ENCODE measurements around the gene MARCHF4.

Gene MARCHF4

DNA sequence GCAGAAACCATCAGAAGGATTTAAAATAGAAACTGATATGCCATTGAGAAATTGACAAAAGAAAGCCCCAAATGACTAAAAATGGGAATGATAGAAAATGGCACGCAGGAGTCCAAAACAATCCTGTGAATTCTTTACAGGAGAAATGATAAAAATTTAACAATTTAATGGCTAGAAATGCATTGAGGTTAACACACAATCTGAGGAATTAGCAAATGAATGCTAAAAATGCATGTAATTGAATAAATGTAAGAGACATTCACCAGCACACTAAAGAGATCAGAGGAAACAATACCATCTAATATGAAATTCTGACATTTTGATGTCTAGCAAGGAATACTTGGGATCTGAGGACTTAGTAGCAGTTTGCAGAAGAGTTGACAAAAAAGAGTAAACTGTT, 37.0 kb downstream of the MARCHF4 start:
- DNase-seq (ENCODE audit: low read depth) = no peak
- no peak overlapping the region for H3K4me3 ChIP-seq (replicated peaks; ENCODE audit: low read depth, low read length)
- TF ChIP-seq, protein P1, sequence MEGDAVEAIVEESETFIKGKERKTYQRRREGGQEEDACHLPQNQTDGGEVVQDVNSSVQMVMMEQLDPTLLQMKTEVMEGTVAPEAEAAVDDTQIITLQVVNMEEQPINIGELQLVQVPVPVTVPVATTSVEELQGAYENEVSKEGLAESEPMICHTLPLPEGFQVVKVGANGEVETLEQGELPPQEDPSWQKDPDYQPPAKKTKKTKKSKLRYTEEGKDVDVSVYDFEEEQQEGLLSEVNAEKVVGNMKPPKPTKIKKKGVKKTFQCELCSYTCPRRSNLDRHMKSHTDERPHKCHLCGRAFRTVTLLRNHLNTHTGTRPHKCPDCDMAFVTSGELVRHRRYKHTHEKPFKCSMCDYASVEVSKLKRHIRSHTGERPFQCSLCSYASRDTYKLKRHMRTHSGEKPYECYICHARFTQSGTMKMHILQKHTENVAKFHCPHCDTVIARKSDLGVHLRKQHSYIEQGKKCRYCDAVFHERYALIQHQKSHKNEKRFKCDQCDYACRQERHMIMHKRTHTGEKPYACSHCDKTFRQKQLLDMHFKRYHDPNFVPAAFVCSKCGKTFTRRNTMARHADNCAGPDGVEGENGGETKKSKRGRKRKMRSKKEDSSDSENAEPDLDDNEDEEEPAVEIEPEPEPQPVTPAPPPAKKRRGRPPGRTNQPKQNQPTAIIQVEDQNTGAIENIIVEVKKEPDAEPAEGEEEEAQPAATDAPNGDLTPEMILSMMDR (IDR thresholded peaks at IDR 0.05; ENCODE audit: low read length, missing control alignments) = no peak

DNA sequence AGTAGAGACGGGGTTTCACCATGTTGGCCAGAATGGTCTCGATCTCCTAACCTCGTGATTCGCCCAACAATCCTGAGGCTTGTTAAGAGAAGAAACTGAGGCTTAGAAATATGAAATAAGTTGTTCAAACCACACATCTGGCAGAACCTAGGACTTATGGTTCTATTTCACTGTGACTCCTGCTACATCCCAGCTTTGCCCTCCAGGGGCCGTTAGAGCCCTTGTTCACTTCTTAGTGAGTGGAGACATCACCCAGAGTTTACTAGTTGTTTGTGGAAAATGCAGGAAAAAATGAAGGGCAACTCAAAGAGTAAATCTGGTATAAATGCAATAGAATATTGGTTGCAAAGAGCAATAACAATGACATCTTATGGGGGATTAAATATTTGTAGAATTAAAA, 43.9 kb downstream of the MARCHF4 start:
- DNase-seq (ENCODE audit: low read depth) = peak; percentile 59
- TF ChIP-seq, protein P1 (IDR thresholded peaks at IDR 0.05; ENCODE audit: low read length, missing control alignments) = peak; percentile 65
- H3K4me3 ChIP-seq (replicated peaks; ENCODE audit: low read depth, low read length) = no peak overlapping the region

DNA sequence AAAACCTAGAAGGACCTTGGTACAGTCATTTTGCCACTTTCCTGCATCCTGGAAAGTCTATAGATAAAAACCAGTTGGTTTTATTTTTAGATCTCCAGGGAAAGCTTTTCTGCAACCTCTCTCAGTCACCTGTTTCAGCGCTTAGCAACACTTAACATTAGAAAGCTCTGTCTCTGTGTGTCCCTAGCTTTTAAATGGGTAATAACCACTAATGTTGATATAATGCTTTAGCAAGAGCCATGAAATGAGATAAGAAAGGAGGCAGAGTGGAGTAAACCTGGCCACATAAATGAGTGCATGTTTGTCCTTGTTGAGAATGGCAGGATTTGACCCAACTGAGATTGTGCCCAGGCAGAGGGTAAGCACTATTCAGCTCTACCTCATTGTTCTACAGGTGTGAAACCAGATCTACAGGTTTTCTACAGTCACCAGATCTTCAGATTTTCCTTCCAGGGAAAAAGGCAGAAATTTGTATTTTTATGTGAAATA, 44.8 kb downstream of the MARCHF4 start:
- TF ChIP-seq, protein P1 (IDR thresholded peaks at IDR 0.05; ENCODE audit: low read length, missing control alignments) = no peak
- H3K4me3 ChIP-seq (replicated peaks; ENCODE audit: low read depth, low read length) = no peak overlapping the region
- no peak for DNase-seq (ENCODE audit: low read depth)
